ENCODE data around the gene NOS1. TPM values are rescaled to one million over a fixed set of nuclear protein-coding genes. Genes with fewer than 3 reads are reported as not detected.
A peak's percentile ranks its signal among the peaks of the same experiment; 100 is the strongest.
"Not testable (repeated sequence)": the region's sequence is repeated elsewhere in the genome, so short reads cannot be mapped to it uniquely, and the experiment has no call there.

NOS1 gene
- total RNA-seq, 1 experiment from 2014 or later: not detected

DNA sequence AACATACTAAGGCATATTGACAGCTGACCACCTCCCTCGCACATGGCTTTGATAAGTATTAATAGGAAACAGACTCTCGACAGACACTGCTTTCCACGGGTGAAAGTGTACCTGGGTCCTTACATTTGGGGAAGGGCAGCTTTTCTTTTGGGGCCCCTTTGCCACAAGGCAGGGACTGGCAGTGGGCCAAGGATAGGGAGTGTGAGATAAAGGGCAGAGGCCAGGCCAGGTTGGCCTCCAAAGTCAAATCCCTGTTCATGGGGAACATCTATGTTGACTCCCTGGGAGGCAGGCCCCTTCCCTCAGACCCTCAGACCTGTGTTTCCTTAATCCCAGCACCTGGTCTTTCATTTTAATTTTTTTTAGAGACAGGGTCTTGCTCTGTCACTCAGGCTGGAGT is 151.8 kb downstream of the NOS1 start:
- no peak for DNase-seq (ENCODE audit: low read depth)

DNA sequence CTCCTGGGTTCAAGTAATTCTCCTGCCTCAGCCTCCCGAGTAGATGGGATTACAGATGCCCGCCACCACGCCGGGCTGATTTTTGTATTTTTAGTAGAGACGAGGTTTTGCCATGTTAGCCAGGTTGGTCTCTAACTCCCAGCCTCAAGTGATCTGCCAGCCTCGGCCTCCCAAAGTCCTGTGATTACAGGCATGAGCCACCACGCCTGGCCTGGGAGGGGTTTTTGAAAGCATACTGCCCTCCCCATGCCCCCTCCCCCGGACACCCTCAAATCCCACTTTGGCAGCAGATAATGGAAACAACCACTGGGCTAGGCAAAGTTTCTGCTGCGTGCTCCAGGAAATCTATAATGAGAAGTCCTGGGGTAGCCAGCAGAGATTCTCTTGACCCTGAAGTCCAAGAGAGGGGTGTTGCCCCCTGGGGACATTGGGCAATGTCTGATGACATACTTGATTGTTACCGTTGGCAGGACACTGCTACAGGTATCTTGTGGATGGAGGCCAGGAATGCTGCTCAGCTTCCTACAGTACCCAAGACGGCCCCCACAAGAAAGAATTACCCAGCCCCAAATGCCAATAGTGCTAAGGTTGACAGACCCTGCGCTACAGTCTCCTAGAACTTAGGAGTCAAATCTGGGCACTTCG is 152.5 kb downstream of the NOS1 start:
- no peak for DNase-seq (ENCODE audit: low read depth)

DNA sequence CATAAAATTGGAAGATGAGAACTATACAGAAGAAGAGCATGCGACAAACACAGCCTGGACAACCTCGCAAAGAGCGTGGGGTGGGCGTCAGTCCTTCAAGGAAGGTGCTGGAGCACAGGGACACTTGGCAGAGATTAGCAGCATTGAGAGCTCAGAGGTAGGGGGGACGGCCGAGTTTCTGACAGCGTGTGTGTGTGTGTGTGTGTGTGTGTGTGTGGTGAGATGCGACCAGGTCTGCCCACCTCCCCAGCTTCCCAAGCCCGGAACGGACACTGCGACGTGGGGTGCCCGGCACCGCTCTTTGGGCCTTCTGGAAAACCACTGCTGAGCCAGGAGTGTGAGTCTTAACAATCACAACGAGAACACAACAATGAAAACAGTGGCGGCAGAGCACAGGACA is 153.2 kb downstream of the NOS1 start:
- DNase-seq (ENCODE audit: low read depth): no peak

DNA sequence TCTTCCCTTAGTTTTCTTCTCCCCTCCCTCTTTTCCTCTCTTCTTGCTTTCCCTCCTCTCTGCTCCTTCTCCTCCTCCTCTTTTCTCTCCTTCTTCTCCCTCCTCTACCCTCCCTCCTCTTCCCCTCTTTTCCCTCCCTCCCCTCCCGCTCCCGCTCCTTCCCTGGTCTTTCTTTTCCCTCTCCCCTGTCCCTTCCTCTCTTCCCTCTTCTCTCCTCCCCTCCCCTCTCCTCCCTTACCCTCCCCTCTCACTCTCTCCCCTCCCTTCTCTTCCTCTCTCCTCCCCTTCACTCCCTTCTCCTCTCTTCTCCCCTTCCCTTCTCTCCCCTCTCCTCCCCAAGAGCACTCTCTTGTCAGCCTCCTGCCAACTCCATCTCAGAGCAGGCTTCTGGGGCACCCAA is 153.8 kb downstream of the NOS1 start:
- DNase-seq (ENCODE audit: low read depth): no peak

DNA sequence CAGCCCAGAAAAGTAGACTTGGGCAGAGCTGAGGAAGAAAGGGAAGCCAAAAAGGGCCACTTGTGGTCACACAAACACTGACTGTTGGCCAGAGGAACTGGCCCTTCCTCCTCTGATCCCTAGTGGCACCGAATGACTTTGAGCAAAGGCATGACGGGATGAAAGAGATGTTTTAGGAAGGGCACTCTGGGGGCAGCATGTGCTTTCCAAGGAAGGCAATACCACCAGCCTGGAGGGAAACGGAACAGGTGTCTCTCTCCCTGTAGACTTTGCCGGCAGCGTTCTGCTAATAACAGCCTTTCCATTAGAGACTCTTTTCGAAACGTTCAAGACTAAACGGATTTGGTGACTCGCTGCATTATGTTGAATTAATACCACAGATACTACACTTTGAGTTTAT is 158.9 kb downstream of the NOS1 start:
- no peak for DNase-seq (ENCODE audit: low read depth)

DNA sequence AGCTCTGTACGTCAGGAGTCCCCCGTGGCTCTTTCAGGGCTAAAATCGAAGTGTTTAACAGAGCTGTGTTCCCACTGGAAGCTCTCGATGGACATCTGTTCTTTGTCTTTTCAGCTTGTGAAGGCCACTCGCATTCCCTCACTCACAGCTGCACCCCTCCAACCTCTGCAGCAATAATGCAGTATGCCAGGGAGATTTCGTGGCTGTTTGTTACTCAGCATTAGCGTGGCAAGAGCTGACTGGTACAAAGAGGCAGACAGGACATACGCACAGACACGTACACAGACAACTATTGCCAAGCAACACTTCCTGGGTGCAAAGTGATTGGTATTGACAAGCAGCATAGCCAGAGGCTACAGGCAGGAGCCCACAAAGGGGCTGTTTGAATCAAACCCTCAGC is 159.4 kb downstream of the NOS1 start:
- DNase-seq (ENCODE audit: low read depth): no peak

DNA sequence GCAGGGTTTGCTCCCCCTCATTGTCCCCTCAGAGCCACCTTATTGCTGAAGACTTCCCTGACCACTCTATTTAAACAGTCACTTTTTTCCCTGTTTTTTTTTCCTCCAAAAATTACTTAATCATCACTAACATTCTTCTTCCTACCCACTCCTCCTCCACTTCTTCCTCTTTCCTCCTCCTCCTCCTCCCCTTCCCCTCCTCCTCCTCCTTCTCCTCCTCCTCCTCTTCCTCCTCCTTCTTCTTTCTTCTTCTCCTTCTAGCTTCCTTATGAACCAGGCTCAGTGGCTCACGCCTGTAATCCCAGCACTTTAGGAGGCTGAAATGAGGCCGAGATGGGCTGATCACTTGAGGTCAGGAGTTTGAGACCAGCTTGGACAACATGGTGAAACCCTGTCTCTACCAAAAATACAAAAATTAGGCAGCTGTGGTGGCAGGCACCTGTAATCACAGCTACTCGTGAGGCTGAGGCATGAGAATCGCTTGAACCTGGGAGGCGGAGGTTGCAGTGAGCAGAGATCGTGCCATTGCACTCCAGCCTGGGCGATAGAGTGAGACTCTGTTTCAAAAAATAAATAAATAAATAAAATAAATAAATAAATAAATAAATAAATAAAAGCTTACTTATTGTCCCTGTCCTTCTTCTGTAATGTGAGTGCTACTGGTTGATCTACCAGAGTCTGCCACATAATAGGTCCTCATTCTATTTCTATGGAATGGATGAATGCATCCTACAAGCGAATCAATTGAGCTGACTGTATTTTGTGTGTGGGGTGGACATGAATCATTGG is 161.3 kb downstream of the NOS1 start:
- not testable (repeated sequence) for DNase-seq (ENCODE audit: low read depth)

DNA sequence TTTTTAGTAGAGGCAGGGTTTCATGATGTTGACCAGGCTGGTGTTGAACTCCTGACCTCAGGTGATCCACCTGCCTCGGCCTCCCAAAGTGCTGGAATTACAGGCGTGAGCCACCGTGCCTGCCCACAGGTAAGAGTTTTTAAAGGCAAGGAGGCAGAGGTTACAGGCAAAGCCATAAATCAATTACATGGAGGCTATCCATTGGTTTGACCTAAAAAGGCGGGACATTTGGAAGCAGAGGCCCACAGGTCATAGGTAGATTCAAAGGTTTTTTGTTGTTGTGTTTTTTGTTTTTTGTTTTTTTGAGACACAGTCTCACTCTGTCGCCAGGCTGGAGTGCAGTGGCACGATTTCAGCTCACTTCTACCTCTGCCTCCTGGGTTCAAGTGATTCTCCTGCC is 165.1 kb downstream of the NOS1 start:
- not testable (repeated sequence) for DNase-seq (ENCODE audit: low read depth)

DNA sequence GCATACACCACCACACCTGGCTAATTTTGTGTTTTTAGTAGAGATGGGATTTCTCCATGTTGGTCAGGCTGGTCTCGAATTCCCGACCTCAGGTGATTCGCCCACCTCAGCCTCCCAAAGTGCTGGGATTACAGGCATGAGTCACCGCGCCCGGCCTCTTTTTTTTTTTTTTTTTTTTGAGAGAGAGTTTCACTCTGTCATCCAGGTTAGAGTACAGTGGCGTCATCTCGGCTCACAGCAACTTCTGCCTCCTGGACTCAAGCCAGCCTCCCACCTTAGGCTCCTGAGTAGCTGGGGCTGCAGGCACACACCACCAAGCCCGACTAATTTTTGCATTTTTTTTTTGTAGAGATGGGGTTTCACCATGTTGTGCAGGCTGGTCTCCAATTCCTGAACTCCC is 166.4 kb downstream of the NOS1 start:
- DNase-seq (ENCODE audit: low read depth): not testable (repeated sequence)

DNA sequence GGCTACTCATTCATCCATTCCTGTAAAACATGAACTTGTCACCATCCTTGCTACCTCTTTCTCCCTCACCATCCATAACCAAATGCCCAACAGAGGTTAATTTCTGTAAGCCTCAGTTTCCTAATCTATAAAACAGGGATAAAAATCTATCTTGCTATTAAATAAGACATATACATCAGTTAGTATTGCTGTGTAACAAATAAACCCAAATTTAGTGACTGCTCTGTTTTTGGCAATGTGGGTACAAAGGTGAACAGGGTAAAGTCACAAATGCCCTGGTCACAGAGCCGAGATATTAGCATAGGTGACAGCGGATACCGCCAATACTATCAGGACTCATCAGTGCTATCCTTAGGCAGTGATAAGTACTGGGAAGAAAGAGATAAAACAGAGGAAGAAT is 167.5 kb downstream of the NOS1 start:
- DNase-seq (ENCODE audit: low read depth): no peak

DNA sequence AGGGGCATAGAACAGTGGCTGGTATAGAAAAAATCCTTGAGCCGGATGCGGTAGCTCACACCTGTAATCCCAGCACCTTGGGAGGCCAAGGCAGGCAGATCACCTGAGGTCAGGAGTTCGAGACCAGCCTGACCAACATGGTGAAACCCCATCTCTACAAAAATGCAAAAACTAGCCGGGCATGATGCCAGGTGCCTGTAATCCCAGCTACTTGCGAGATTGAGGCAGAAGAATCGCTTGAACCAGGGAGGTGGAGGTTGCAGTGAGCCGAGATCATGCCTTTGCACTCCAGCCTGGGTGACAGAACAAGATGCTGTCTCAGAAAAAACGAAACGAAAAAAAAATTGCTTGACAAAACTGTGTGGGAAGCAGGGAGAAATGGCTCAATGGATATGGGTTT is 168.8 kb downstream of the NOS1 start:
- not testable (repeated sequence) for DNase-seq (ENCODE audit: low read depth)

DNA sequence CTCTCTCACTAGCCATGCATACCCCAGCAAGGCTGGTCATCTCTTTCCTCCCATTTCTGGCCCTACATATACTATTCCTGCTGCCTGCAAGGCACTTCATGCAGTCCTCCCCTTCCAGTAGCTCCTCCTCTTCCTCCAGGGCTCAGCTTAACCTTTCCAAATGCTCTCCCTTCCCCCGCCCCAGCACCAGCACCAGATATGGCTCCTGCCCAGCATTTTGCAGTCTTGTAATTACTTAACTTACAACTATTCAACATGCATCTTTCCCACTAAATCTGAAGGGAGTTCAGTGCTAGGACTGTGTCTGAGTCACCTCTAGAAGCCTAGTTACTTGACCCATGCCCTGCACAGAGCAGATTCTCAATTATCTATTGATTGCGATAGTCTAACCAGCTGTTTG is 169.4 kb downstream of the NOS1 start:
- no peak for DNase-seq (ENCODE audit: low read depth)

DNA sequence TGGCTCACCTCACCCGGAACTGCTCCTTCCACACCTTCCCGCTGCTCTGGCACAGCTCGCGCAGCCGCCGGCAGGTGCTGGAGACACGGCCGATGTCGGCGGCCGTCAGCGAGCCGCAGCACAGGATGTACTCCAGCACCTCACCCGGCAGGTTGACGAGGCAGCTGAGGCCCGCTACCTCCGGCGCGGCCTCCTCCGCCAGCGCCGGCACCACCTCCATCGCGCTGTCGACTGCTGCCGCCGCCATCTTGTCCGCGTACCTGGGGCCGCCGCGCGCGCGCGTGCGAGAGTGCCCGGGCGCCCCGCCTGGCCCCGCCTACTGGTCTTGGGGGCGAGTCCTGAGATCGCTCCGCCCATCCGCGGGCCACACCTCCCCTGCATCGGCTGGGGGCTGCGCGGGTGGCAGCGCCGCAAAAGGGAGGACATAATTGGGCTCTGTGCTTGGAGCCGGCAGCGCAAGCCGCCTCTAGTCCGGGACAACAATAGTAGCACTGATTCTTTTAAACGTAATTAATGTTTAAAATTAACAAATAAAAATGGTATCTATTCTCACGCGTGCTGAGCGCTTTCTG is 171.1 kb downstream of the NOS1 start, which contains the start of gene FBXO21:
Gene FBXO21 (minus strand): TSS at position 261 of the 572 bp plus-strand sequence. CDS start 14 bp downstream, at position 247.
- DNase-seq (ENCODE audit: low read depth): peak; percentile 73

DNA sequence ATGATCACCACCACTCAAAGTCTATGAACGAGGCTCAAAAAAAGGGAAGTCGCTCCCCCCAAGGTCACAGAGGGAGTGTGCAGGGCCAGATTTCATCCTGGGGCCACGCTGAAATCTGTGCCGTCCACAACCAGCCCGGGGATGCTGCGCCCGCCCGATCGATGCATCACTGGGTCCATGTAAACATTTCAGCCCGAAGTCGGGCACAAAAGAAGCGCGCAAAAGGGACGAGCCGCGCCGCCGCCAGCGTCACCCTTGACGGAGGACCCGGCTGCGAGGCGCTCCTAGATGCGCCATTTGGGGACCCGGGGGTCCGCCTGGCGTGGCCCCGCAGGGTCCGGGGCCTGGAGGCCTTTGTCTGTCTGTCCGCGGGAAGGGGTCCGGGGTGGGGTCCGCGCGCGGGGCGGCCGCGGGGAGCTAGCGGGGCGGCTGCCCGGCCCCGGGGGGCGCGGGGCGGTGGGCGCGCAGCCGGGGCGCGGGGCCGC is 171.7 kb downstream of the NOS1 start:
- DNase-seq (ENCODE audit: low read depth): peak; percentile 30

DNA sequence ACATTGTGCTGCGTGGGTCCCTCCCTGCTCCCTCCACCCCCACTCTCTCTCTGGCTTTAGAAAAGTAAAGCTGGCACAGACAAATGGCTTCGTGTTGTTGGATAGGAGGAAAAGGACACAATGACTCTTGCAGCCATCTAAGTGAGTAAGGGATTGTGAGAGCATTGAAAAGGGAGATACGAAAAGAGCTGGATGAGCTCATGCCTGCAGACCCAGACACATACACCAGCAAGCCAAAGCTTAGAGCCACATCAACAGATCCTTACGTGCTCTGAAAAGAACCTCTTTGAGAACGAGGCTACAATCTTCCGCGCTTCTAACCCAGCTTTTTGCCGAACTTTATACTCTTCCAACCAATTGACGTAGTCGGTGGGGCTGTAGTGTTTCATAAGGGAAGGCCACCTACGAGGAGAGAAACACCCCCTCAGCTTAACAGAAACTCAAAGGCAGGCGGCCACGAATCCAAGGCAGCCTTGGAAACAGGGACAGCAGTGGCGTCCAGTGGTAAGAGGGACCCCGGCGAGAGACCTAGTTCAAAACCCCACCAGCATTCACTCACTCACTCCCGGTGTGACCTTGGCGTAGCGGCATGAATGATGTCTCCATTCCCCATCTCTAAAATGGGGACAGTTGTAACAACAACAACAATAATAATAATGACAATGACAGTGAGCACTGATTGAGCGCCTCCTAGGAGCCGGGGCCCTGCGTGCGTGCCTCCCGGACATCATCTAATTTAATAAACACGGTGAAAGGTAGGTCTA is 172.3 kb downstream of the NOS1 start:
- DNase-seq (ENCODE audit: low read depth): no peak

DNA sequence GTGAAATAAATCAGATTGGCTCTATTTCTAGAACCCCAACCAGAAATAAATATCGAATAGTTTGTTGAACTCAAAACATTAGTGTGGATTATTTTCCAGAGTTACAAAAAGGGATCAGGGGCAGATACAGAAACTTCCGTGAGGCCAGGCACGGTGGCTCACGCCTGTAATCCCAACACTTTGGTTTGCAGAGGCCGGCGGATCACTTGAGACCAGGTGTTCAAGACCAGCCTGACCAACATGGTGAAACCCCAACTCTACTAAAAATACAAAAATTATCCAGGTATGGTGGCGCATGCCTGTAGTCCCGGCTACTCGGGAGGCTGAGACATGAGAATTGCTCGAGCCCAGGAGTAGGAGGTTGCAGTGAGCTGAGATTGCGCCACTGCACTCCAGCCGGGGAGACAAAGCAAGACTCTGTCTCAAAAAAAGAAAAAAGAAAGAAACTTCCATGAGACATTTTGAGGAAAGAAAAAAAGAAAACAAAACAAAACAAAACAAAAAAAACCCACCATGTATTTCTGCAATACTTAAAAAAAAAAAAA is 173.2 kb downstream of the NOS1 start:
- DNase-seq (ENCODE audit: low read depth): no peak

DNA sequence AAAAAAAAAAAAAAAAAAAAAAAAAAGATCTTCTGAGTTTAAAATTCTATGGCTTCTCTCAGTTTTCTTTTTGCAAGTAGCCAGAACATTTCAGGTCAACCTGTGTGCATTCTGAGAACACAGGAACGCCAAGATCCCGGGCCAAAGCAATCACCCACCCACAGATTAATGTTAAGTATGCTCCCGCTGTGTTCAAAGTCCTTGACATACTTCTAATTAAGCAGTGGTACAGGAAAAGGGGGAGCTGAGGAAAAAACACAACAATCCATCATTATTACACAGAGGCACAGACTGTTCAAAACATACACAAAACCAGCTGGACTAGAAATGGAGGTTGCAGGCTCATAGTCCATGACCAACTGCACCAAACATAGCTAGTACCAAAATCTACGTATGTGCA is 174.0 kb downstream of the NOS1 start:
- DNase-seq (ENCODE audit: low read depth): no peak

DNA sequence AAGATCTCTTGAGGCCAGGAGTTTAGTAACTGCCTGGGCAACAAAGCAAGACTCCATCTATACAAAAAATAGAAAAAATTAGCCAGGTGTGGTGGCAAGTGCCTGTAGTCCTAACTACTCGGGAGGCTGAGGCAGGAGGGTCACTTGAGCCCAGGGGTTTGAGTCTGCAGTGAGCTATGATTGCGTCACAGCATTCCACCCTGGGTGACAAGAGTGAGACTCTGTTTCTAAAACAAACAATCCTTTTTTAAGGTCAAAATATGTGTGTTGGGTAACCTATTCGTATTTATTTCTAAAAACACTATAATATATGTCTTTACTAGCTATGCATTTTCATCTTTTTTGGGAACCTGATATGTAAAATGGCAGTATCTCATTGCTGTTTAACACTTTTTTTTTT is 178.6 kb downstream of the NOS1 start:
- DNase-seq (ENCODE audit: low read depth): no peak

DNA sequence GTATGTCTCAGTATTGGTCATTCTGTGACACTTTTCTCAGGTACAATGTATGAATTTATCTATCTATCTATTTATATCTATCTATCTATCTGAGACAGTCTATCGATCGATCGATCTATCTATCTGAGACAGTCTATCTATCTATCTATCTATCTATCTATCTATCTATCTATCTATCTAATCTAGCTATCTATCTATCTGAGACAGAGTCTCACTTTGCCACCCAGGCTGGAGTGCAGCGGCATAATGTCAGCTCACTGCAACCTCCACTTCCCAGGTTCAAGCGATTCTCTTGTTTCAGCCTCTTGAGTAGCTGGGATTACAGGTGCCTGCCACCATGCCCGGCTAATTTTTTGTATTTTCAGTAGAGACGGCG is 180.0 kb downstream of the NOS1 start:
- not testable (repeated sequence) for DNase-seq (ENCODE audit: low read depth)

DNA sequence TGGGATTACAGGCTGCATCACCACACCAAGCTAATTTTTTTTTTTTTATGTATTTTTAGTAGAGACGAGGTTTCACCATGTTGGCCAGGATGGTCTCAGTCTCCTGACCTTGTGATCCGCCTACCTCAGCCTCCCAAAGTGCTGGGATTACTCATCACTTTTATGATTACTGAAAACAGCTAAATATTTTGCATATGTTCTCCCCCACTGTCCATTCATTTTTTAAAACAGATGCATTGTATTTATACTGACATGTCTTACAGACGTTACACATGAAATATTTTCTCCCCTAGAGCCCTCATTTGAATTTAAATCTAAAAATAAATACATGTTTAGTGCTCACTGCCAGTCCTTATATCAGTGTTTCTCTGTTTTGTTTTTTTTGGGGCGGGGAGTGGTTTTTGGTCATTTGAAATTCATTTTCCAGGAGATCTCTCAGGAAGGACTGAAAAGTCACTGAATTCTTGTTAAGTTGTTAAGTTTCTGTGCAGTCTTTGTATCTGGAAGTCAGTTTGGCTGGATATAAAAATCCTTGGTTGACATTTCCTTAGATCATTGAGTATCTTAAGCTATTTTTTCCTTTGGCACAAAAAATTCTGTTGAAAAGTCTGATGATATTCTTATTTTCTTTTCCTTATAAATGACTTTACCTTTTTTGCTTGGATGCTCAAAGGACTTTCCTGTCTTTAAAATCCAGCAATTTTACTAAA is 180.5 kb downstream of the NOS1 start:
- DNase-seq (ENCODE audit: low read depth): no peak

DNA sequence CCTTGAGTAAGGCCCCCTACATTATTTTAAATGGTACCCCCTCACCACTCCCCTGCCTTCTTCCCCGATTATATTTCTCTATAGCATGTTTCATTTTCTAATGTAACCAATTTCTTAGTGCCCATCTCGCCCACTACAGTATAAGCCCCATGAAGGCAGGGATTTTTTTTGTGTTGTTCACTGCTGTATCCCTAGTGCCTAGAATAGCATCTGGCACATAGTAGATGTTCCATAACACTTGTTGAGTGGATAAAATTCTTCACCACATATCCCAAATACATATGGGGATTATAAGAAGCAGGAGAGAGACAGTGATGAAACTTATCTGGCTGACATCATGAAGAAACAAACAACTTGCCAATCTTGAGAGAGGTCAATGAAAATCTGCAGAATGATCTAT is 182.7 kb downstream of the NOS1 start:
- DNase-seq (ENCODE audit: low read depth): no peak
